ENCODE measurements around the gene PLAA.

Gene PLAA

DNA sequence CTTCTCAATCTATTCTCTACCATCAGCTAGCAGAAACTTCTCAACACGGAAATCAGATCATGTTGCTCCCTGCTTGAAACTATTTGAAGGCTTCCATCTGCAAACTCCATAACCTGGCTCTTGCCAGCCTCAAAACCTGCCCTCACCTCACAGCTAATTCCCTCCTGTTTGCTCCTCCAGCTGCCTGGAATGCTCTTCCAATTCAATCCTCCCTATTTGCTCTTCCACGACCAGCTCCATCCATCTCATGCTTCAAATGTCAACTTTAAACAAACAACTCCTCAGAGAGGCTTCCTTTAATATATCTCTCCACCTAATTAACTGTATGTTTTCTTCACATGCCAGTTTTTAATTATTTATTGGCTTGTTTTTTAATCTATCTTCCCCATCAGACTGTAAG, 1.5 kb downstream of the PLAA start:
- Histone ChIP-seq H3K9ac (ENCODE audit: low read depth, low read length, poor library complexity) (no peak overlapping the region), H2AK5ac (ENCODE audit: low read depth, low read length) (no peak overlapping the region), H3K27ac (replicated peaks; ENCODE audit: low read length) (no peak overlapping the region), H3K4me3 (ENCODE audit: low read length in 2 of 2) (peak overlapping the region; percentile 57 to 59), H2AFZ (ENCODE audit: low read length) (no peak overlapping the region), H3K27me3 (ENCODE audit: control insufficient read depth in 3 of 3, insufficient read depth in 3 of 3, low read depth in 1 of 3, low read length in 3 of 3) (no peaks in the 10 kb centered on the region), H2BK120ac (ENCODE audit: low read depth, low read length) (no peak overlapping the region), H3K4ac (ENCODE audit: low read length) (no peak overlapping the region), H4K8ac (ENCODE audit: low read depth, low read length) (no peak overlapping the region), H3K23ac (ENCODE audit: low read depth, low read length, poor library complexity) (no peak overlapping the region), H2BK15ac (ENCODE audit: low read length) (no peak overlapping the region), H3K79me1 (ENCODE audit: low read depth, low read length) (peaks cover 3% of the 10 kb centered on the region), H3K18ac (ENCODE audit: low read length) (no peak overlapping the region), H2BK12ac (ENCODE audit: low read length) (no peak overlapping the region), H2BK5ac (ENCODE audit: low read length) (no peak overlapping the region), H3K14ac (ENCODE audit: low read length) (no peak overlapping the region), H3K9me3 (replicated peaks in 1 of 2; ENCODE audit: control insufficient read depth in 2 of 2, insufficient read depth in 1 of 2, low read depth in 1 of 2, low read length in 2 of 2) (no peaks in the 10 kb centered on the region), H3K36me3 (replicated peaks in 1 of 2; ENCODE audit: control insufficient read depth in 2 of 2, insufficient read depth in 2 of 2, low read length in 2 of 2) (peaks cover 0 to 20% of the 10 kb centered on the region in 2 donors), H3K4me1 (ENCODE audit: control insufficient read depth in 2 of 2, insufficient read depth in 1 of 2, low read depth in 1 of 2, low read length in 2 of 2) (peaks cover 2 to 3% of the 10 kb centered on the region in 2 donors), H4K91ac (ENCODE audit: low read depth, low read length, poor library complexity) (no peak overlapping the region), H3K4me2 (ENCODE audit: insufficient read depth, low read length, poor library complexity, severe bottlenecking) (peak overlapping the region; percentile 56)
- DNase-seq (ENCODE audit: low spot score), result no peak
- no CpG with 5 or more reads among the region's 2 CpGs for WGBS, 2 donors (ENCODE audit: extremely low coverage in 2 of 2, insufficient read length in 2 of 2, insufficient replicate concordance in 1 of 2)

DNA sequence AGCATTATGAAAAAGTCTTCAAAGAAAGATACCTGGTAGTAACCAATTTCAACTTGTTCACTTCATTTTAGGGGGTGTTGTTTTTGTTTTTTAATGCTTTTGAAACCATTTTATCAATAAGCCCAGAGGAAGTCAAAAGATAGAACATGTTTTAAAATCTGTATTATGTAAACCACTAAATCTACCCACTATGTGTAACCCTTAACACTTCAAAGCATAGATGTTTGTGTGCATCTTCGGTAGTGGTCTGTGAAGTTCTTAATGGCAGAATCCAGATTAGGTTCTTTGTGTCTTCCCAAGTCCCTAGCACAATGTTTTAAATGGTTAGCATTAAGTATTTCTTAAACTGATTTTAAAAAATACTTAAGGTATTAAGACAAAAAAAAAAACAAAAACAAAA, 6.3 kb downstream of the PLAA start:
- peaks cover 3 to 6% of the 10 kb centered on the region in 2 donors for H3K9me3 ChIP-seq (replicated peaks in 1 of 2; ENCODE audit: control insufficient read depth in 2 of 2, insufficient read depth in 1 of 2, low read depth in 1 of 2, low read length in 2 of 2)

DNA sequence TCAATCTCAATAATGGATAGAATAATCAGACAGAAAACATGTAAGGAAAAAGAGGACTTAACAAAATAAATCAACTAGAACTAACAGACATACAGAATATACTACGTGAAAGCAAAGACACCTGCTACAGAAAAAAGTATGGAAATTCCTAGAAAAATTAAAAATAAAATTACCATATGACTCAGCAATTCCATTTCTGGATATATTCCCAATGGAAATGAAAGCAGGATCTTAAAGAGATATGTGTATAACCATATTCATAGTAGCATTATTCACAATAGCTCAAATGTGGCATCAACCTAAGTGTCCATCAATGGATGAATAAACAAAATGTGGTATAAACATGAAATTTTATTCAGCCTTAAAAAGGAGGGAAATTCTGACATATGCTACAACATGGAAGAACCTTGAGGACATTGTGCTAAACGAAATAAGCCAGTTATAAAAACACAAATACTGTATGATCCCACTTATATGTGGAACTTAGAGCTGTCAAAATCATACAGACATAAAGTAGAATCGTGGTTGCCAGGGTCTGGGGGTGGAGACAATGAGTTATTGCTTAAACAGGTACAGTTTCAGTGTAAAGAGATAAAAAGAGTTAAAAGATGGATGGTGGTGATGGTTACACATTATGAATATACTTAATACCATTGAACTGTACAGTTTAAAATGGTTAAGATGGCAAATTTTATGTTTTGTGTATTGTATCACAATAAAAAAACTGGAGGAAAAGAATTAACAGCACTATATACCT, 6.9 kb downstream of the PLAA start:
- Histone ChIP-seq H3K4me1 (ENCODE audit: control insufficient read depth in 2 of 2, insufficient read depth in 1 of 2, low read depth in 1 of 2, low read length in 2 of 2) (peaks cover 0 to 2% of the 10 kb centered on the region in 2 donors), H3K9me3 (replicated peaks in 1 of 2; ENCODE audit: control insufficient read depth in 2 of 2, insufficient read depth in 1 of 2, low read depth in 1 of 2, low read length in 2 of 2) (peaks cover 3 to 6% of the 10 kb centered on the region in 2 donors), H3K27ac (replicated peaks; ENCODE audit: low read length) (no peak overlapping the region), H3K4ac (ENCODE audit: low read length) (no peak overlapping the region), H3K4me2 (ENCODE audit: insufficient read depth, low read length, poor library complexity, severe bottlenecking) (no peak overlapping the region), H2BK12ac (ENCODE audit: low read length) (no peak overlapping the region), H2BK15ac (ENCODE audit: low read length) (no peak overlapping the region), H2AFZ (ENCODE audit: low read length) (no peak overlapping the region), H3K36me3 (replicated peaks in 1 of 2; ENCODE audit: control insufficient read depth in 2 of 2, insufficient read depth in 2 of 2, low read length in 2 of 2) (peaks cover 0 to 20% of the 10 kb centered on the region in 2 donors), H2BK120ac (ENCODE audit: low read depth, low read length) (no peak overlapping the region), H3K18ac (ENCODE audit: low read length) (no peak overlapping the region), H3K9ac (ENCODE audit: low read depth, low read length, poor library complexity) (no peak overlapping the region), H2BK5ac (ENCODE audit: low read length) (no peak overlapping the region), H3K79me1 (ENCODE audit: low read depth, low read length) (no peaks in the 10 kb centered on the region), H3K14ac (ENCODE audit: low read length) (no peak overlapping the region), H4K8ac (ENCODE audit: low read depth, low read length) (no peak overlapping the region), H3K23ac (ENCODE audit: low read depth, low read length, poor library complexity) (no peak overlapping the region), H3K27me3 (ENCODE audit: control insufficient read depth in 3 of 3, insufficient read depth in 3 of 3, low read depth in 1 of 3, low read length in 3 of 3) (no peaks in the 10 kb centered on the region), H2AK5ac (ENCODE audit: low read depth, low read length) (no peak overlapping the region), H3K4me3 (ENCODE audit: low read length in 2 of 2) (no peak overlapping the region), H4K91ac (ENCODE audit: low read depth, low read length, poor library complexity) (no peak overlapping the region)
- no peak for DNase-seq (ENCODE audit: low spot score)
- no CpG with 5 or more reads among the region's 3 CpGs for WGBS, 2 donors (ENCODE audit: extremely low coverage in 2 of 2, insufficient read length in 2 of 2, insufficient replicate concordance in 1 of 2)

More for the DNA sequence above, 6.3 kb downstream of the PLAA start:
- H2BK12ac ChIP-seq (ENCODE audit: low read length), result no peak overlapping the region
- H3K27ac ChIP-seq (replicated peaks; ENCODE audit: low read length), result no peak overlapping the region
- peaks cover 0 to 4% of the 10 kb centered on the region in 2 donors for H3K4me1 ChIP-seq (ENCODE audit: control insufficient read depth in 2 of 2, insufficient read depth in 1 of 2, low read depth in 1 of 2, low read length in 2 of 2)
- H4K91ac ChIP-seq (ENCODE audit: low read depth, low read length, poor library complexity), result no peak overlapping the region
- no peak overlapping the region for H3K9ac ChIP-seq (ENCODE audit: low read depth, low read length, poor library complexity)
- no peak overlapping the region for H2BK120ac ChIP-seq (ENCODE audit: low read depth, low read length)
- no peak overlapping the region for H2BK5ac ChIP-seq (ENCODE audit: low read length)
- no peak for DNase-seq (ENCODE audit: low spot score)
- WGBS, 2 donors (ENCODE audit: extremely low coverage in 2 of 2, insufficient read length in 2 of 2, insufficient replicate concordance in 1 of 2), result no CpG with 5 or more reads among the region's 1 CpG
- no peak overlapping the region for H2AFZ ChIP-seq (ENCODE audit: low read length)
- H3K4me3 ChIP-seq (ENCODE audit: low read length in 2 of 2), result no peak overlapping the region
- no peaks in the 10 kb centered on the region for H3K27me3 ChIP-seq (ENCODE audit: control insufficient read depth in 3 of 3, insufficient read depth in 3 of 3, low read depth in 1 of 3, low read length in 3 of 3)
- no peaks in the 10 kb centered on the region for H3K79me1 ChIP-seq (ENCODE audit: low read depth, low read length)
- H4K8ac ChIP-seq (ENCODE audit: low read depth, low read length), result no peak overlapping the region
- no peak overlapping the region for H3K18ac ChIP-seq (ENCODE audit: low read length)
- H2AK5ac ChIP-seq (ENCODE audit: low read depth, low read length), result no peak overlapping the region
- no peak overlapping the region for H3K23ac ChIP-seq (ENCODE audit: low read depth, low read length, poor library complexity)
- H3K4me2 ChIP-seq (ENCODE audit: insufficient read depth, low read length, poor library complexity, severe bottlenecking), result no peak overlapping the region
- H3K36me3 ChIP-seq (replicated peaks in 1 of 2; ENCODE audit: control insufficient read depth in 2 of 2, insufficient read depth in 2 of 2, low read length in 2 of 2), result peaks cover 0 to 20% of the 10 kb centered on the region in 2 donors
- no peak overlapping the region for H2BK15ac ChIP-seq (ENCODE audit: low read length)
- no peak overlapping the region for H3K4ac ChIP-seq (ENCODE audit: low read length)
- H3K14ac ChIP-seq (ENCODE audit: low read length), result no peak overlapping the region

DNA sequence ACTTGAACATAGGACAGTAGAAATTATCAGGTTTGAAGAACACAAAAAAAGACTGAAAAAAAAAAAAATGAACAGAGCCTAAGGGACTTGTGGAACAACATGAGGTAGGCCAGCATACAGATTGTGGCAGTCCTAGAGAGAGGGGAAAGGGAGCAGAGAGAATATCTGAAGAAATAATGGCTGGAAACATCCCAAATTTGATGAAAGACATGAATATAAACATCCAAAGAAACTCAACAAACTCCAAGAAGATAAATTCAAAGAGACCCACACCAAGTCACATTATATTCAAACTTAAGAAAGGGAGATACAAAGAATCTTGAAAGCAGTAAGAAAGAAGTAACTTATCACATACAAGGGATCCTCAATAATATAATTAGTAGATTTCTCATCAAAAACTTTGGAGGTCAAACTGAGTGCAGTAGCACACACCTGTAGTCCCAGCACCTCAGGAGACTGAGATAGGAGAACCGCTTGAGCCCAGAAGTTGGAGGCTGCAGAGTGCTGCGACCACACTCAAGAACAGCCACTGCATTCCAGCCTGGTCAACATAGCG, 9.1 kb downstream of the PLAA start:
- Histone ChIP-seq H3K14ac (ENCODE audit: low read length) (no peak overlapping the region), H3K4me3 (ENCODE audit: low read length in 2 of 2) (peak overlapping the region in 1 of 2 donors; percentile 41), H3K23ac (ENCODE audit: low read depth, low read length, poor library complexity) (no peak overlapping the region), H3K9ac (ENCODE audit: low read depth, low read length, poor library complexity) (no peak overlapping the region), H3K4ac (ENCODE audit: low read length) (no peak overlapping the region), H3K18ac (ENCODE audit: low read length) (no peak overlapping the region), H3K4me2 (ENCODE audit: insufficient read depth, low read length, poor library complexity, severe bottlenecking) (no peak overlapping the region), H3K79me1 (ENCODE audit: low read depth, low read length) (no peaks in the 10 kb centered on the region), H2BK120ac (ENCODE audit: low read depth, low read length) (no peak overlapping the region), H2BK5ac (ENCODE audit: low read length) (no peak overlapping the region), H3K36me3 (replicated peaks in 1 of 2; ENCODE audit: control insufficient read depth in 2 of 2, insufficient read depth in 2 of 2, low read length in 2 of 2) (peaks cover 0 to 14% of the 10 kb centered on the region in 2 donors), H2BK12ac (ENCODE audit: low read length) (no peak overlapping the region), H2AK5ac (ENCODE audit: low read depth, low read length) (no peak overlapping the region), H2BK15ac (ENCODE audit: low read length) (no peak overlapping the region), H3K9me3 (replicated peaks in 1 of 2; ENCODE audit: control insufficient read depth in 2 of 2, insufficient read depth in 1 of 2, low read depth in 1 of 2, low read length in 2 of 2) (peaks cover 3 to 6% of the 10 kb centered on the region in 2 donors), H3K4me1 (ENCODE audit: control insufficient read depth in 2 of 2, insufficient read depth in 1 of 2, low read depth in 1 of 2, low read length in 2 of 2) (peaks cover 0 to 2% of the 10 kb centered on the region in 2 donors), H3K27ac (replicated peaks; ENCODE audit: low read length) (no peak overlapping the region), H3K27me3 (ENCODE audit: control insufficient read depth in 3 of 3, insufficient read depth in 3 of 3, low read depth in 1 of 3, low read length in 3 of 3) (no peaks in the 10 kb centered on the region), H4K8ac (ENCODE audit: low read depth, low read length) (no peak overlapping the region), H4K91ac (ENCODE audit: low read depth, low read length, poor library complexity) (no peak overlapping the region), H2AFZ (ENCODE audit: low read length) (no peak overlapping the region)
- no CpG with 5 or more reads among the region's 3 CpGs for WGBS, 2 donors (ENCODE audit: extremely low coverage in 2 of 2, insufficient read length in 2 of 2, insufficient replicate concordance in 1 of 2)
- no peak for DNase-seq (ENCODE audit: low spot score)
